NCI-H2029 (cell line): Measurements from ENCODE around the gene WBP2NL.
"Not testable (repeated sequence)": the region's sequence is repeated elsewhere in the genome, so short reads cannot be mapped to it uniquely, and the experiment has no call there.

Experiments used
- DNase-seq: peaks from one replicate; lab custom pipeline; 2025; lab: John Stamatoyannopoulos, UW

Gene WBP2NL, protein sequence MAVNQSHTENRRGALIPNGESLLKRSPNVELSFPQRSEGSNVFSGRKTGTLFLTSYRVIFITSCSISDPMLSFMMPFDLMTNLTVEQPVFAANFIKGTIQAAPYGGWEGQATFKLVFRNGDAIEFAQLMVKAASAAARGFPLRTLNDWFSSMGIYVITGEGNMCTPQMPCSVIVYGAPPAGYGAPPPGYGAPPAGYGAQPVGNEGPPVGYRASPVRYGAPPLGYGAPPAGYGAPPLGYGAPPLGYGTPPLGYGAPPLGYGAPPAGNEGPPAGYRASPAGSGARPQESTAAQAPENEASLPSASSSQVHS

DNA sequence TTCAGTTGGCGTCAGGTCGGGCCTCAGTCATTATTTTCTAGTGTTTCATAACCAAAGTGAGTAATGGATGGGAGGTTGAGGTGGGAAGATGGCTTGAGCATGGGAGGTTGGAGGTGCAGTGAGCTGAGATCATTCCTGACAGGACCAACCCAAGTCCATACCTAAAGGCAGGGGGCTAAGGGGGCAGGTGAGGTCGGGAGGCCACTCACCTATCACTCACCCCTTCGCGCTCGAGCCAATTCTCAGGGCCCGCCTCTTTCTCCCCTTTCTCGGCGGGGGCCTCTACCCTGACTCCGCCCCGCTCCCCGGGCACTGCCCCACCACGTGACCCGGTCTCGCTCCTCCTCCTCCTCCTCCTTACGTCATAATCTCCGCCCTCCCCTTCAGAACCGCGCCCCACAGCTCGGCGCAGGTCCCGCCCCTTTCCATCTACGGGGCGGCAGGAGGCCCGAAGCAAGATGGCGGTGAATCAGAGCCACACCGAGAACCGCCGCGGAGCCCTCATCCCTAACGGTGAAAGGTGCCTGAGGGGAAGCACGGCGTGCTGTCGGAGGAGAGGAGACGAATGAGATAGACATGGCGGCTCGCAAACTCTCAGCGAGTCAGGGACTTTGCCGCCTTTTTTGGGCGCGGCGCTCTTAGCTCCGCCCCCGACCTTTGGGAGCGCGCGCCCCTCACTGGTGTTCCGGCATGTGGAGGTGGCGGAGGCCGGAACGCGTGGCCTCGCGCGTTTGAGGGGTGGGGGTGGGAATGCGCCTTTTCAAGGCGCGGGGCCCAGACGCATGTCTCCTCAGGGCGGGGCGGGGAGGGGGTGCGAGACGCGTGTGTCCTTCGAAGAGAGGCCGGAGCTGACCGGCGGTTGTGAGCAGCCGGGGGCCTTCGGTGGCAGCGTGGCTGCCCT lies at the start of gene WBP2NL:
Gene WBP2NL, plus strand, starts transcription at position 428 of the 901 bp plus-strand sequence. Its CDS starts 31 bp downstream, at position 459.
- no peak for DNase-seq

- not testable (repeated sequence) for DNase-seq
Measured at GRCh38 chr22:41948928-41949296, 49.7 kb upstream of the WBP2NL start.

DNA sequence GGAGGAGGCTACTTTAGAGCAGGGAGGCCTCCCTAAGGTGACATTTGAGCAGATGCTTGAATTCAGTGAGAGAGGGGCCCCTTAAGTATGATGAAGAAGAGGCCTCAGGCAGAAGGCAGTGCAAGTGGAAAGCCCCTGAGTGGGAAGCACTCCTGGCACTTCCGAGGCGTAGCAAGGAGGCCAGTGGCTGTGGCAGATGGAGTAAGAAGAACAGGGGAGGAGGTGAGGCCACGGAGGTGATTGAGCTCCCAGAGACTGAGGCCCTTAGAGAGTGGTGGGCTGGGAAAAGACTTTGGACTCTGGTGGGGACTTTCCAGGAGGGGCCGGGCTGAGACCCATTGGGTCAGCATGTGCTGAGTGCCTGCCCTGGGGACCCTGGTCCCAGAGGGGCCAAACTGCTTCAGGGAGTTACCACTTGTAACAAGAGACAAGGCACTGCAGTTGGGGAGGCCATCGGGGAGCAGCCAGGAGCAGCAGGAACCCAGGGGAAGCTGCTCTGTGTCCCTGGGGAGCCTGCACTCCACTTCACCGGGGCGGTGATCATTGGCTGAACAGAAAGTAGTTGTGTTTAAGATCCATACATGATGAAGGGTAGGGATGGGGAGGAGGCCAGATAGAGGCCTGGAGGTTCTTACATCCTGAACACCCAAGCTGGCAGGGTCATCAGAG lies 49.2 kb upstream of the WBP2NL start:
- no peak for DNase-seq

DNA sequence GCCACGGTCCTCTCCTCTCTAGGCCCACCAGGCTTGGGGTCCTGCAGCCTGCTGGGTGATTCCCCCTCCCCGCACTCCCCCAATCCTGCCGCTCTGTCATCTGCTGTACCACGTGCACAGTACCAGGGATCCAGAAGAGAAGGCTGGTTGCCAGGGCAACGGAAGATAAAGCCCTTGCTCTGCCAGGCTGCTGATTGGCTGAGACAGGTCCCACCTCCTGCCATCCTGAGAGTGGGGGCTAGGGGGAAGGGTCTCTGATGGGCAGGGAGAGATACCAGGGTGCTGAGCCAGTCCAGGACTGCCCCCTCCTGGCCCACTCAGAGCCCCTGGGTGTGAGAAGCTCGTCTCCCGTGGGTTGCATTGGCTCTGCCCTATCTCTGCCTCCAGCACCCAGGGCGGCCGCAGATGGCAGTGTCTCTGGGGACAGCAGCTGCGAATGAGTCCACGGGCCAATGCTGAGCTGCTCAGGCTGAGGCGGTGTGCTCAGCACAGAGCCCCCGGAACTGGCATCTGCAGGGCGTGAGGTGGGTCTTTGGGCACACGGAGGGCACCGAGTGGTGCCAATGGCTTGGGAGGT lies 46.6 kb upstream of the WBP2NL start, which contains the start of gene SMIM45:
Gene SMIM45, plus strand, starts transcription at position 253 of the 577 bp plus-strand sequence.
- DNase-seq = no peak

DNA sequence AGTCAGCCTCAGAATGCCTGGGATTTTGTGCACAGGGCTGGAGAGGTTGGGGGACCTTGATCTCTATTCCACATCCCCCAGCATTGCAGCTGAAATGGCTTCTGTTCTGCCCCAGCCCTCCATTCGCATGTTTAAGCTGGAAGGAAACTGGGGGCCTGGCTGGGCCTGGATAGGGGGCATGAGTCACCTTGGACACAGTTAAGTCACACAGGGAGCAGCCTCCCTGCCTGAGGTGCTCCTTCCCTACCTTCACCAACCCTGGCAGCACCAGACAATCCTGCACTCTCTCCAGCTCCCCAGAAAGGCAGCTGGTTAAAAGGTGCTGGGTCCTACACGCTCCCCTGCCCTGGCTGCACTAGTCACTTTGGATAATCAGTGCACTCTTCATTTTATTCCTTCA lies 45.9 kb upstream of the WBP2NL start:
- DNase-seq = no peak

GRCh38 chr22:41957941-41958556 lies 40.5 kb upstream of the WBP2NL start:
- DNase-seq = no peak

DNA sequence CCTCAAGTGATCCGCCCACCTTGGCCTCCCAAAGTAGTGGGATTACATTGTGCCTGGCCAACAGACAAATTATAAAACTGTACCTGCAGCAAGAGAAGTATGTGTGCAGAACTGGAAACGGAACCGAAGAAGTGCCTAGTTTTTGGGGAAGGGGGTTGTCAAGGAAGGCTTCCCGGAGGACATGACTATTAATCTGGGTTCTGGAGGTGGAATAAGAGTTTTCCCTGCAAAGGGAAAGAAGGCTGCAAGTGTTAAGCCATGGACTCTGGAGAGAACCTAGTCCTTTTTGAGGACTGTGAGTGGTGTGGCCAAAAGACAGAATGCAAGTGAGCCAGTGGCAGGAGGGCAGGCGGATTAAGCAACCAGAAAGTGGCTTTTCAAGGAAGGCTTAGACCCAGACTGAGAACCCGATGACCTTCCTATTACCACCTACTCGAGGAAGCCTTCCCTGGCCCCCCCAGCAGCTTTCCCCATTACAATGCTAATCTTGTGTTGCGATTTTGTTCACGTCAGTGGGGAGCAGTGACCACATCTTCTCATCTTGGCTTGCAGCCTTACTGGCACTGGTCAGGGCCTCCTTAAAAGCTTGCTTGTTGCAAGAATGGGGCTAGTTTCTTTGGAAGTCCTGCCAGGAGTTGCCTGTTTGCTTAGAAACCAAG lies 35.0 kb upstream of the WBP2NL start:
- DNase-seq = no peak

- no peak for DNase-seq
Measured at GRCh38 chr22:41964112-41964491, 34.5 kb upstream of the WBP2NL start.

DNA sequence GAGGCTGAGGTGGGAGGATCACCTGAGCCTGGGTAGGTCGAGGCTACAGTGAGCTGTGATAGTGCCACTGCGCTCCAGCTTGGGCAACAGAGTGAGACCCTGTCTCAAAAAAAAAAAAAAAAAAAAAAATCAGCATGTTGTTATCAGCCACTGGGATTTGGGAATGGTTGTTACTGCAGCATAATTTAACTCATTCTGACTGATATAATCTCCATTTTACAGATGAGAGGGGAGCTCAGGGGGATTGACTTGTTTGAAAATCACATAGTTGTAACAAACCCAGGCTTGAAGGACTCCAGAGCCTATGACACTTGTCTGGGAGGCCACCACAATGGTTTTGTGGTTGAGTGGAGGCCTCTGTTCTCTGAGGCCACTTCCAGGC lies 32.4 kb upstream of the WBP2NL start:
- no peak for DNase-seq

GRCh38 chr22:41966607-41967240 lies 31.9 kb upstream of the WBP2NL start:
- DNase-seq = peak; percentile 34

GRCh38 chr22:41968601-41969000 lies 30.0 kb upstream of the WBP2NL start:
- peak; percentile 76 for DNase-seq

- DNase-seq = no peak
Measured at GRCh38 chr22:41969110-41969646, 29.4 kb upstream of the WBP2NL start, which contains the start of gene SEPTIN3. Gene SEPTIN3, plus strand, starts transcription at chr22:41969443. Its CDS starts 2,050 bp downstream, at chr22:41971493.

DNA sequence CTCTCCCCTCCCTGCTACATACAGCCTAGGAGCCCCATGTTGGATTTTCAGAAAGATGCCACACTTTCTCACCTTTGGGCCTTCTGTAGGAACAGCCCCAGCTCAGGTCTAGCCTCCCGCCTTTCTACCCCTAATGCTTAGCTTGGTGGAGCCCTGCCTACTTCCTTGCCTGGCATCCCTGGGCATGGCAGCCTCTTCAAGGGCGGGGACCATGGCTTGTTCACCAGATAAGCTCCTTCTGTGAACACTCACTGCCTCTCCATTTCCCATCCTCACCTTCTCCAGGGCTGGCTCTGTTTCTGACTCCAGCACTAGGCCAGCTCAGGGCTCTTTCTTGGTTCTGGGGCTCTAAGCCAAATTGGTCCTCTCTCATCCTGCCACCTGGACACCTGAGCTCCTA lies 28.0 kb upstream of the WBP2NL start:
- no peak for DNase-seq

DNA sequence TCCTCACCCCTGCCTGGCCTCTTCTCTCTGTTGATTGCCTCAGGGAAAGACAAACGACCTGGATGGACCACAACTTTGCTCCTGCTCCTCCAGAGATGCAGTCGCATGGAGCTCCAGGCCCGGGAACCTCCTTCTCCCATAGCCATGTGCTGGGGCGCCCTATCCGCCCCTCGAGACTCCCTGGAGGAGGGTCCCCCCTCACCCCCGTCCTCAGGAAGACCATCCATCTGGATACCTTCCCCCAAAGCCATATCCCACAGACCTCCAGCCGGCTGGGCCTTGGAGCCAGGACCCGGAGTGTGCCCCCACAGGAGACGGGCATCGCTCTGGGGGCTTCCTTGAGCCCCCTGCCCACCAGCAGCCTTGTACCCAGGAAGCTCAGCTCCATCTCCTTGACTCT lies 27.2 kb upstream of the WBP2NL start:
- DNase-seq = no peak

GRCh38 chr22:41974691-41975290 lies 23.8 kb upstream of the WBP2NL start:
- no peak for DNase-seq

DNA sequence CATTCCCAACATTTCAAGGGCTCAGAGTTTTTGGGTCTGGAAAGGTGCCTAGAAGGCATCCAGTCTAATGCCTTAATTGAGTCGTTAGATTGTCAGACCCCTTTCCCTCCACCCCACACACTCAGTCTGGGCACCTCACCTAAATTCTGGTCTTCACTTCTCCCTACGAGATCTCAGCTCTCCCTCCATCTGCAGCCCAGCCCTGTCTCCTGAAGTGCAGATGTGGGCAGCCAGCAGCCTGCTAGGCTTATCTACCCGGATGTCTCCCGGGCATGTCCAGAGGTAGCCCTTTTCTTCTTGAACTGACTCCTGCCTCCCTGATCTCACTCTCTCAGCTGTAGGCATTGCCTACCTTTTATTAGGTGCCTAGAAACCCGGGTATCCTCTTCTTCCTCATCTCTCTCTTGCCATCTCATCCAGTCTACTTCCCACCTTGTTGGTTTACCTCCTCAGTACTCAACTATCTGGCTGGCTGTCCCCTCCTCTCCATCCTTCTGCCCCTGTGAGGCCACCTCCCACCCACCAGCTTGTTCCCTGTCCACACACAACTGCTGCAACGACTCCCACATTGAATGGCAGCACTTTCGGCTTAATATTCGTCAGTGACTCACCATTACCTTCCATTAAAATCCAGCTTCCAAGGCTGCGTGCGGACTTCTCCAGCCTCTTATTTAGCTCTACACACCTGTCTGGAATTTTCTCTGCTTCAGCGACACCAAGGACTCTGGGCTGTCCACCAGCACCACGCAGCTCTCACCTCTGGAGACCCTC lies 23.1 kb upstream of the WBP2NL start:
- DNase-seq = no peak

GRCh38 chr22:41976070-41976901 lies 22.3 kb upstream of the WBP2NL start:
- DNase-seq = peak; percentile 14

- DNase-seq = peak; percentile 29
Measured at GRCh38 chr22:41976961-41977566, 21.5 kb upstream of the WBP2NL start.
